22Rv1 (cell line): ENCODE results near the gene CABP1.

Experiments
- CTCF ChIP-seq: fragments of 450-650 bp; IDR thresholded peaks from 2 replicates; pipeline ENCODE4 v1.5.1; 2017; ENCODE audit warnings: mild to moderate bottlenecking
- ZFX ChIP-seq: fragments of 450-650 bp; IDR thresholded peaks from 2 replicates; pipeline ENCODE4 v1.6.1; 2017; ENCODE audit warnings: antibody characterized with exemption, borderline replicate concordance

GRCh38 chr12:120713861-120714482 is 73.5 kb downstream of the CABP1 start:
- TF ChIP-seq CTCF = peak; percentile 98
- TF ChIP-seq ZFX = no peak
